ENCODE data around the gene RAD51B. TPM values are rescaled to one million over a fixed set of nuclear protein-coding genes. Genes with fewer than 3 reads are reported as not detected.

Gene RAD51B
- total RNA-seq, 1 donor from 2014 or later, result 14.7 TPM

GRCh38 chr14:67833403-67833802 is 13.8 kb downstream of the RAD51B start:
- DNase-seq (ENCODE audit: low spot score), result no peak

GRCh38 chr14:67835596-67835995 is 16.0 kb downstream of the RAD51B start:
- no peak for DNase-seq (ENCODE audit: low spot score)

GRCh38 chr14:67837011-67837624 is 17.5 kb downstream of the RAD51B start:
- no peak for DNase-seq (ENCODE audit: low spot score)

- DNase-seq (ENCODE audit: low spot score), result no peak
Observed at GRCh38 chr14:67846029-67846610, 26.5 kb downstream of the RAD51B start.

- no peak for DNase-seq (ENCODE audit: low spot score)
Observed at GRCh38 chr14:67850066-67850830, 30.7 kb downstream of the RAD51B start.

- no peak for DNase-seq (ENCODE audit: low spot score)
Observed at GRCh38 chr14:67851785-67852410, 32.3 kb downstream of the RAD51B start.

GRCh38 chr14:67852926-67853604 is 33.5 kb downstream of the RAD51B start:
- DNase-seq (ENCODE audit: low spot score), result no peak

GRCh38 chr14:67853715-67854114 is 34.1 kb downstream of the RAD51B start:
- no peak for DNase-seq (ENCODE audit: low spot score)

GRCh38 chr14:67856827-67857226 is 37.2 kb downstream of the RAD51B start:
- DNase-seq (ENCODE audit: low spot score), result no peak

GRCh38 chr14:67857778-67858350 is 38.3 kb downstream of the RAD51B start:
- DNase-seq (ENCODE audit: low spot score), result no peak

- no peak for DNase-seq (ENCODE audit: low spot score)
Observed at GRCh38 chr14:67859169-67859749, 39.7 kb downstream of the RAD51B start.

GRCh38 chr14:67863223-67863622 is 43.6 kb downstream of the RAD51B start:
- no peak for DNase-seq (ENCODE audit: low spot score)

GRCh38 chr14:67875175-67876006 is 55.8 kb downstream of the RAD51B start:
- no peak for DNase-seq (ENCODE audit: low spot score)

- DNase-seq (ENCODE audit: low spot score), result no peak
Observed at GRCh38 chr14:67879026-67879425, 59.4 kb downstream of the RAD51B start.

- no peak for DNase-seq (ENCODE audit: low spot score)
Observed at GRCh38 chr14:67881225-67881624, 61.6 kb downstream of the RAD51B start.

GRCh38 chr14:67882986-67883555 is 63.5 kb downstream of the RAD51B start:
- no peak for DNase-seq (ENCODE audit: low spot score)

- DNase-seq (ENCODE audit: low spot score), result no peak
Observed at GRCh38 chr14:67883717-67884116, 64.1 kb downstream of the RAD51B start.

- DNase-seq (ENCODE audit: low spot score), result no peak
Observed at GRCh38 chr14:67886191-67886590, 66.6 kb downstream of the RAD51B start.

GRCh38 chr14:67887478-67887877 is 67.9 kb downstream of the RAD51B start:
- DNase-seq (ENCODE audit: low spot score), result no peak

GRCh38 chr14:67889455-67889854 is 69.9 kb downstream of the RAD51B start:
- DNase-seq (ENCODE audit: low spot score), result no peak

All from mesenteric fat pad (tissue), 1 donor.